SK-N-SH treated with all-trans-retinoic acid at 6 μM for 48 hours (cell line): Measurements from ENCODE around the gene PRR5L.

Source experiments
- ARNTL ChIP-seq: fragments of 450-650 bp; formaldehyde crosslinking; IDR thresholded peaks from 2 replicates; pipeline ENCODE4 v1.5.0; 2020; ENCODE audit warnings: low read depth, mild to moderate bottlenecking, moderate library complexity, borderline replicate concordance
- ESRRG ChIP-seq: fragments of 250-450 bp; sonication (Bioruptor Pico); IDR thresholded peaks from 2 replicates; pipeline ENCODE4 v1.6.1; 2021; ENCODE audit warnings: mild to moderate bottlenecking
- OSR1 ChIP-seq: fragments of 250-450 bp; sonication (Bioruptor Pico); IDR thresholded peaks from 2 replicates; pipeline ENCODE4 v1.8.0; 2022; ENCODE audit warnings: moderate library complexity, mild to moderate bottlenecking, inconsistent platforms
- ZC3H10 ChIP-seq: fragments of 250-450 bp; sonication (Bioruptor Pico); IDR thresholded peaks from 2 replicates; pipeline ENCODE4 v1.5.1; 2021; ENCODE audit warnings: mild to moderate bottlenecking, moderate library complexity
- ZNF565 ChIP-seq: fragments of 450-650 bp; formaldehyde crosslinking; conservative IDR thresholded peaks from 2 replicates; pipeline ENCODE4 v1.5.0; 2020; ENCODE audit warnings: low read depth, mild to moderate bottlenecking, moderate library complexity
- ZNF70 ChIP-seq: fragments of 450-650 bp; formaldehyde crosslinking; IDR thresholded peaks from 2 replicates; pipeline ENCODE4 v1.5.0; 2020; ENCODE audit warnings: mild to moderate bottlenecking, moderate library complexity
- TF ChIP-seq, protein P1 (sequence below): fragments of 250-450 bp; sonication (Bioruptor Pico); IDR thresholded peaks from 2 replicates; pipeline ENCODE4 v1.8.0; 2020; ENCODE audit warnings: mild to moderate bottlenecking, moderate library complexity, borderline replicate concordance
- TF ChIP-seq, protein P2 (sequence below): fragments of 250-450 bp; sonication (Bioruptor Pico); IDR thresholded peaks from 2 replicates; pipeline ENCODE4 v1.5.1; 2021; ENCODE audit warnings: mild to moderate bottlenecking, moderate library complexity
- TF ChIP-seq, protein P3 (sequence below): fragments of 250-450 bp; sonication (Bioruptor Pico); IDR thresholded peaks from 2 replicates; pipeline ENCODE4 v1.8.0; 2021; ENCODE audit warnings: low read depth, mild to moderate bottlenecking, moderate library complexity, borderline replicate concordance

DNA sequence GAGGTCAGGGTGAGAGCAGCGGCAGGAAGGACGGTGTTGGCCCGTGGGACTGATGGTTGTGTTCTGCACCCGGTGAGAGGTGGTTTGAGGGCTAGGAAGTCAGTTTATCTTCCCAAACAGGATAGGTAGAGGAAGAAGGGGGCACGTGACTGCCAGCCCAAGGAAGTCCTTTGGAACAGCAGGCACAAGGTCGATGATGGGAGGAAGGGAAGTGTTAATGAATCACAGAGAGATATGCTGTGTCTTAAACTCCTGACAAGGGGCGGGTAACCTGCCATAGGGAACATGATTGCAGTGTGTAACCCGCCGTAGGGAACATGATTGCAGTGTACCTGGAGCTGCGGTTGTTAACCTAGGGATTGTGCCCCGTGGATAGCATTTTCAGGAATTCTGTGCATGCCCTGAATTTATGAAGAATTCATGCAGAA is 49.0 kb downstream of the PRR5L start:
- no peak for TF ChIP-seq ZNF70 (CRISPR knock-in tag)
- no peak for TF ChIP-seq ARNTL (CRISPR knock-in tag)
- no peak for TF ChIP-seq ZNF565 (CRISPR knock-in tag)
- TF ChIP-seq, protein P1, sequence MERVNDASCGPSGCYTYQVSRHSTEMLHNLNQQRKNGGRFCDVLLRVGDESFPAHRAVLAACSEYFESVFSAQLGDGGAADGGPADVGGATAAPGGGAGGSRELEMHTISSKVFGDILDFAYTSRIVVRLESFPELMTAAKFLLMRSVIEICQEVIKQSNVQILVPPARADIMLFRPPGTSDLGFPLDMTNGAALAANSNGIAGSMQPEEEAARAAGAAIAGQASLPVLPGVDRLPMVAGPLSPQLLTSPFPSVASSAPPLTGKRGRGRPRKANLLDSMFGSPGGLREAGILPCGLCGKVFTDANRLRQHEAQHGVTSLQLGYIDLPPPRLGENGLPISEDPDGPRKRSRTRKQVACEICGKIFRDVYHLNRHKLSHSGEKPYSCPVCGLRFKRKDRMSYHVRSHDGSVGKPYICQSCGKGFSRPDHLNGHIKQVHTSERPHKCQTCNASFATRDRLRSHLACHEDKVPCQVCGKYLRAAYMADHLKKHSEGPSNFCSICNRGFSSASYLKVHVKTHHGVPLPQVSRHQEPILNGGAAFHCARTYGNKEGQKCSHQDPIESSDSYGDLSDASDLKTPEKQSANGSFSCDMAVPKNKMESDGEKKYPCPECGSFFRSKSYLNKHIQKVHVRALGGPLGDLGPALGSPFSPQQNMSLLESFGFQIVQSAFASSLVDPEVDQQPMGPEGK = no peak
- TF ChIP-seq, protein P2, sequence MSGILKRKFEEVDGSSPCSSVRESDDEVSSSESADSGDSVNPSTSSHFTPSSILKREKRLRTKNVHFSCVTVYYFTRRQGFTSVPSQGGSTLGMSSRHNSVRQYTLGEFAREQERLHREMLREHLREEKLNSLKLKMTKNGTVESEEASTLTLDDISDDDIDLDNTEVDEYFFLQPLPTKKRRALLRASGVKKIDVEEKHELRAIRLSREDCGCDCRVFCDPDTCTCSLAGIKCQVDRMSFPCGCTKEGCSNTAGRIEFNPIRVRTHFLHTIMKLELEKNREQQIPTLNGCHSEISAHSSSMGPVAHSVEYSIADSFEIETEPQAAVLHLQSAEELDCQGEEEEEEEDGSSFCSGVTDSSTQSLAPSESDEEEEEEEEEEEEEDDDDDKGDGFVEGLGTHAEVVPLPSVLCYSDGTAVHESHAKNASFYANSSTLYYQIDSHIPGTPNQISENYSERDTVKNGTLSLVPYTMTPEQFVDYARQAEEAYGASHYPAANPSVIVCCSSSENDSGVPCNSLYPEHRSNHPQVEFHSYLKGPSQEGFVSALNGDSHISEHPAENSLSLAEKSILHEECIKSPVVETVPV (CRISPR knock-in tag) = no peak
- TF ChIP-seq ZC3H10 (CRISPR knock-in tag) = no peak
- TF ChIP-seq ESRRG (CRISPR knock-in tag) = no peak
- no peak for TF ChIP-seq OSR1
- TF ChIP-seq, protein P3, sequence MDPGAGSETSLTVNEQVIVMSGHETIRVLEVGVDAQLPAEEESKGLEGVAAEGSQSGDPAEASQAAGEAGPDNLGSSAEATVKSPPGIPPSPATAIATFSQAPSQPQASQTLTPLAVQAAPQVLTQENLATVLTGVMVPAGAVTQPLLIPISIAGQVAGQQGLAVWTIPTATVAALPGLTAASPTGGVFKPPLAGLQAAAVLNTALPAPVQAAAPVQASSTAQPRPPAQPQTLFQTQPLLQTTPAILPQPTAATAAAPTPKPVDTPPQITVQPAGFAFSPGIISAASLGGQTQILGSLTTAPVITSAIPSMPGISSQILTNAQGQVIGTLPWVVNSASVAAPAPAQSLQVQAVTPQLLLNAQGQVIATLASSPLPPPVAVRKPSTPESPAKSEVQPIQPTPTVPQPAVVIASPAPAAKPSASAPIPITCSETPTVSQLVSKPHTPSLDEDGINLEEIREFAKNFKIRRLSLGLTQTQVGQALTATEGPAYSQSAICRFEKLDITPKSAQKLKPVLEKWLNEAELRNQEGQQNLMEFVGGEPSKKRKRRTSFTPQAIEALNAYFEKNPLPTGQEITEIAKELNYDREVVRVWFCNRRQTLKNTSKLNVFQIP (CRISPR knock-in tag) = no peak
